IPS-18a (cell line): ENCODE measurements around the gene MTAP.

Experiments used
- H3K27ac ChIP-seq: one replicate; pipeline ENCODE4 v1.5.1; 2013; ENCODE audit warnings: low read length
- H3K27me3 ChIP-seq: one replicate; pipeline ENCODE4 v1.6.1; 2013; ENCODE audit warnings: mild to moderate bottlenecking, low read length; ENCODE audit not compliant: control insufficient read depth, insufficient read depth
- H3K36me3 ChIP-seq: one replicate; pipeline ENCODE4 v1.6.1; 2013; ENCODE audit warnings: low read depth, low read length; ENCODE audit not compliant: control insufficient read depth
- H3K4me1 ChIP-seq: one replicate; pipeline ENCODE4 v1.6.1; 2013; ENCODE audit warnings: low read depth, low read length; ENCODE audit not compliant: control insufficient read depth
- H3K4me3 ChIP-seq: one replicate; pipeline ENCODE4 v1.5.1; 2013; ENCODE audit warnings: low read length
- H3K9ac ChIP-seq: one replicate; pipeline ENCODE4 v1.6.1; 2013; ENCODE audit warnings: mild to moderate bottlenecking, low read length, moderate library complexity
- H3K9me3 ChIP-seq: one replicate; pipeline ENCODE4 v1.6.1; 2013; ENCODE audit warnings: low read depth, low read length; ENCODE audit not compliant: control insufficient read depth

MTAP gene

DNA sequence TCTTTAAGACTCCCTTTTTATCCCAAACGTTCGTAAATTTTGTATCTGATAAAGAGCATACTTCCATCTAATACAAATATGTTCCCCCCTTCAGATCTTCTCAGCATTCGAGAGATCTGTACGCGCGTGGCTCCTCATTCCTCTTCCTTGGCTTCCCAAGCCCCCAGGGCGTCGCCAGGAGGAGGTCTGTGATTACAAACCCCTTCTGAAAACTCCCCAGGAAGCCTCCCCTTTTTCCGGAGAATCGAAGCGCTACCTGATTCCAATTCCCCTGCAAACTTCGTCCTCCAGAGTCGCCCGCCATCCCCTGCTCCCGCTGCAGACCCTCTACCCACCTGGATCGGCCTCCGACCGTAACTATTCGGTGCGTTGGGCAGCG, 171.9 kb downstream of the MTAP start:
- Histone ChIP-seq H3K4me3 (peak overlapping the region; percentile 59), H3K9ac (no peak overlapping the region), H3K27me3 (peaks cover 100% of the 10 kb centered on the region), H3K9me3 (peaks cover 3% of the 10 kb centered on the region), H3K4me1 (peaks cover 11% of the 10 kb centered on the region), H3K36me3 (no peaks in the 10 kb centered on the region), H3K27ac (no peak overlapping the region)

DNA sequence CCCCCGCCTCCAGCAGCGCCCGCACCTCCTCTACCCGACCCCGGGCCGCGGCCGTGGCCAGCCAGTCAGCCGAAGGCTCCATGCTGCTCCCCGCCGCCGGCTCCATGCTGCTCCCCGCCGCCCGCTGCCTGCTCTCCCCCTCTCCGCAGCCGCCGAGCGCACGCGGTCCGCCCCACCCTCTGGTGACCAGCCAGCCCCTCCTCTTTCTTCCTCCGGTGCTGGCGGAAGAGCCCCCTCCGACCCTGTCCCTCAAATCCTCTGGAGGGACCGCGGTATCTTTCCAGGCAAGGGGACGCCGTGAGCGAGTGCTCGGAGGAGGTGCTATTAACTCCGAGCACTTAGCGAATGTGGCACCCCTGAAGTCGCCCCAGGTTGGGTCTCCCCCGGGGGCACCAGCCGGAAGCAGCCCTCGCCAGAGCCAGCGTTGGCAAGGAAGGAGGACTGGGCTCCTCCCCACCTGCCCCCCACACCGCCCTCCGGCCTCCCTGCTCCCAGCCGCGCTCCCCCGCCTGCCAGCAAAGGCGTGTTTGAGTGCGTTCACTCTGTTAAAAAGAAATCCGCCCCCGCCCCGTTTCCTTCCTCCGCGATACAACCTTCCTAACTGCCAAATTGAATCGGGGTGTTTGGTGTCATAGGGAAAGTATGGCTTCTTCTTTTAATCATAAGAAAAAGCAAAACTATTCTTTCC, 172.4 kb downstream of the MTAP start:
- Histone ChIP-seq H3K9me3 (peaks cover 3% of the 10 kb centered on the region), H3K27me3 (peaks cover 100% of the 10 kb centered on the region), H3K4me1 (peaks cover 9% of the 10 kb centered on the region), H3K4me3 (peak overlapping the region; percentile 59), H3K9ac (no peak overlapping the region), H3K27ac (no peak overlapping the region), H3K36me3 (no peaks in the 10 kb centered on the region)

DNA sequence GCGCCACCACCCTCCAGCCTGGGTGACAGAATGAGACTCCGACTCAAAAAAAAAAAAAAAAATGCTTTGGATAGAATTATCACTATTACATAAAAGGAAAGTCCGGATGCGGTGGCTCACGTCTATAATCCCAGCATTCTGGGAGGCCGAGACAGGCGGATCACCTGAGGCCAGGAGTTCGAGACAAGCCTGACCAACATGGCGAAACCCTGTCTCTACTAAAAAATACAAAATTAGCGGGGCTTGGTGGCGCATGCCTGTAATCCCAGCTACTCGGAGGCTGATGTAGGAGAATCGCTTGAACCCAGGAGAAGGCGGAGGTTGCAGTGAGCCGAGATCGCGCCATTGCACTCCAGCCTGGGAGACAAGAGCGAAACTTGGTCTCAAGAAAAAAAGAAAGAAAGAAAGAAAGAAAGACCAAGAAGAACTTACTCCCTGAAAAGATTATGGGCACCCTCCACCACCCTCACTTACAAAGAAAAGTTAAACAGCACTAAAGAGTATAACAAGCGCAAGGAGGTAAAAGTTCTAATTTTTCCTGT, 174.0 kb downstream of the MTAP start:
- no peaks in the 10 kb centered on the region for H3K36me3 ChIP-seq
- H3K27ac ChIP-seq: no peak overlapping the region
- H3K4me3 ChIP-seq: no peak overlapping the region
- H3K27me3 ChIP-seq: peaks cover 96% of the 10 kb centered on the region
- no peak overlapping the region for H3K9ac ChIP-seq
- peaks cover 3% of the 10 kb centered on the region for H3K9me3 ChIP-seq
- peaks cover 3% of the 10 kb centered on the region for H3K4me1 ChIP-seq

DNA sequence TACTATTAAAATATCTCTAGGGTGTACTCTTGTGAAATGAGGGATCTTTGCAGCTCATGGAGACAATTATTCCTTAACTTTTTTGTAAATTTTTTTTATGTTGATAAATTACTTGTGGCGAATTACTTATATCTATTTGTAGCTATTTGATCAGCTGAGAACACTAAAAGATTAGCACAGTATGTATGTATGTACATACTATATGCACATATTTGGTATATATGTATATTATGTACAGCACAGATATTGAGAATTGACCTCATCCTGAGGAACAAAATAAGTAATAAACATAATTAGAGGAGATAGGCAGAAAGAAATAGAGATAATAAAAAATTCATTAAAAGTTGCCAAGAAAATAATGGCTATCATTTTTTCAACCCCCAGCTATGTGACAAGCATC, 180.0 kb downstream of the MTAP start:
- Histone ChIP-seq H3K9me3 (no peaks in the 10 kb centered on the region), H3K9ac (no peak overlapping the region), H3K4me3 (no peak overlapping the region), H3K36me3 (no peaks in the 10 kb centered on the region), H3K4me1 (no peaks in the 10 kb centered on the region), H3K27ac (no peak overlapping the region), H3K27me3 (peaks cover 96% of the 10 kb centered on the region)

DNA sequence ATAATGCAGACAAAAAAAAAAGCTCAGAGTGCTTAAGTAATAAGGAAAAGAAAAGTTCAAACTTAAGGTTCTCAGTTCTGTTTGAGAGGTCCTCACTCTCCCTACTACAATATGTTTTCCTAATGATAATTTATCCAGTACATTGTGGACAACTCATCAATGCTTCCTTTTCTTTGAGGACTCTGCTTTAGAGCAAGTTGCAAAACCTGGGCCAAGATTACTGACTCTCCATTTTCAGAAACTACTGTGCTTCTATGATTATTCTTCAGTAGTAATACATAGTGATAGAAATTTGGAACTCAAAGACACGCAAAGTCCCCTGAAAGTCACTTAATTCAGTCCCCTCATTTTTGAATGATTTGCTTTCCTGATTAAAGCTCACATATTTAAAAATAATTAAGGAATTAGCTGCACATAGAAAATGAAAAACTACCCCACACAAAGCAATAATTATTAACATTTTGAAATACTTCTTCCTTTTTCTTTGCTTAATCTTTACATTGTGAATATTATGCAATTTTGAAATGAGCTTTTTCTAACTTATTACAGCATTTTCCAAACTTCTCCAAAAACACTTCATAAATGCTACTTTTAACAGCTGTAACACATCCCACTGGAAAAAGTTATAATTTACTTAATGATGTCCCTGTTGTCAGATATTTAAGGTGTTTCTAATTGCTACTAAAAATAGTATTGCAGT, 180.6 kb downstream of the MTAP start:
- no peak overlapping the region for H3K9ac ChIP-seq
- no peaks in the 10 kb centered on the region for H3K9me3 ChIP-seq
- no peaks in the 10 kb centered on the region for H3K4me1 ChIP-seq
- H3K27ac ChIP-seq: no peak overlapping the region
- peaks cover 96% of the 10 kb centered on the region for H3K27me3 ChIP-seq
- no peak overlapping the region for H3K4me3 ChIP-seq
- H3K36me3 ChIP-seq: no peaks in the 10 kb centered on the region

DNA sequence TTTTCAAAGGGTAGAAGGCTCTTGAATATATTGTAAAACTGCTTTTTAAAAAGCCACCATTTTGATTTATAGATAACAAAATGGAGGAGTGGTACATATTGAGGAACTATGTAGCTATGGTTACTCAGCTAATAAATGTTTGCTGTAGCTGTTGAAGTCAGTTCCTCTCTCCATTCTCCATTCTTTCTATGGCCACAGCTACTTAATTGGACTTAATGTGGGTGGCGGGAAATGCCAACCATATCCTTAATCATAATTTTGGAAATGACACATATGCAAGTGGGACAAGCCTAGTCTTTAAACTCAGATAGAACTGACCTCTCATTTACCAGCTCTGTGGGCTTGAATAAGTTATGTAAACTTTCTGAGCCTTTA, 181.1 kb downstream of the MTAP start:
- Histone ChIP-seq H3K36me3 (no peaks in the 10 kb centered on the region), H3K4me3 (no peak overlapping the region), H3K9ac (no peak overlapping the region), H3K9me3 (no peaks in the 10 kb centered on the region), H3K4me1 (no peaks in the 10 kb centered on the region), H3K27me3 (peaks cover 96% of the 10 kb centered on the region), H3K27ac (no peak overlapping the region)

DNA sequence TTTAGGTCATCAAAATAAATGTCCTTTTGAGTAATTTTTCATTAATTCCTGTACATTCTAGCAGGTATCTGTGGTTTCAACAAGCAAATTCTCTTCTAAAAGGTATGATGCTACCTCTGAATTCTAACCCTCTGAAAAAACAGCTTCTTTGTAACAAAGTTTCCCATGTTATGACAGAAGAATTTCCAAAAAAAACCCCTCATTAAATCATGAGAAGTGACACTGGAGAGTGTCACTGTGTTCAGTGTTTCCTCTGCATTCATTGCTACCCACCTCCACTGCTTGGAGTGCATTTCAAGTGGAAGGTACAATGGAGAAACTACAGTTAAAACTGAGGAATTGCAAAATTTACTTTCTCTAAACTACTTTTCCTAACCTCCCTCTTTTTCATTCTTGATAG, 181.7 kb downstream of the MTAP start:
- Histone ChIP-seq H3K27ac (no peak overlapping the region), H3K9me3 (no peaks in the 10 kb centered on the region), H3K27me3 (peaks cover 96% of the 10 kb centered on the region), H3K36me3 (no peaks in the 10 kb centered on the region), H3K4me3 (no peak overlapping the region), H3K9ac (no peak overlapping the region), H3K4me1 (no peaks in the 10 kb centered on the region)

DNA sequence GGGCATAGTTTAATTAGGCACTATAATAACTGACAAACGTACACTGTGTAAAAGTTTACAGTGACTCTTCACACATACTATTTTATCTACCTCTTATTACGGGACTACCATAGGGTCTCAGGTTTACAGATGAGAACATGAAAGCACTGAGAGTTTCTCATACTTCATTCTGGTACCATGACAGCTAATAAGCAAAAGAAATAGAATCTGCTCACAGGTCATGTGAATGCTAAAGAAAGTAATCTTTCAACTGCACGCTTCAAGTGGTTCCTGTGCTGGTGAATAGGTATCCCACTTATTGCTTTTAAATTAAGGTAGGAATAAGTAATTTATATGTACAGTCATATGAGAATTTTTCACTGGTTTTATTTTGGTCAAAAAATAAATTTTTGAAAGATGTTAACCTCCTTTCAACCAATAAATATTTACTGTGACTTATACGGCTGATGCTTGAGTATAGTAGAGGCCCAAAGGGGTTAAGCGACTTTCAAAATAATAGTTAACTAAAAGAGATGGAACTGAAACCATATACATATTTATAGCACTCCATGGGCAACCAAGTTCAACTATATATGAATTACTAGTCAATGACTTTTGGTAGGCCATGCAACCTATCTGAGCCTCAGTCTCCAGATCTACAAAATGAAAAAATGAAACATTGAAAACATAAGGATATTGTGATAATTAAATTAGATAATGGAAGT, 183.7 kb downstream of the MTAP start:
- no peaks in the 10 kb centered on the region for H3K36me3 ChIP-seq
- H3K9ac ChIP-seq: no peak overlapping the region
- H3K27ac ChIP-seq: no peak overlapping the region
- peaks cover 100% of the 10 kb centered on the region for H3K27me3 ChIP-seq
- peaks cover 6% of the 10 kb centered on the region for H3K4me1 ChIP-seq
- no peak overlapping the region for H3K4me3 ChIP-seq
- H3K9me3 ChIP-seq: no peaks in the 10 kb centered on the region
